ENCODE measurements around the gene DDX6. TPM values are rescaled to one million over a fixed set of nuclear protein-coding genes. Genes with fewer than 3 reads are reported as not detected.

The DDX6 gene
- total RNA-seq, 1 experiment from 2014 or later = 155 TPM

DNA sequence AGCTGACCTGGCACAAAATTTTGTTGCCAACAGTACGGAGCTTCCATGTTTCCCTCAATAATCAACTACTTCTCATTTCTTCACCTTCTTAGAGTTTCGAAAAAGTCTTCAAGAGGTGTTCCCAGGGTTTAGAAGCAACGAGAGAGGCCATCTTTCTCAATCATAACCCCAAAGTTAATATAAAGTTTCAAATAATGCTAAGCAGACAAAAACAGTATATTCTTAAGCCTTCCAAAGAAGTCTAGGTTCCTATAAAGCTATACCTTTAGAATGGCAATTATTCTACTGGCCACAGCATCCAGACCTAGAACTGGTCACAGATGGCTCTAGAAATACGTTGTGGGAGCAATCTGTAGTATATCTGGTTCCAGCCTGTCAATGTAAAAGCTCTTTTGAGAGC is 16.9 kb downstream of the DDX6 start:
- H3K4me1 ChIP-seq (ENCODE audit: control insufficient read depth, insufficient read depth, low read length) = no peaks in the 10 kb centered on the region
- ATAC-seq (no peak), DNase-seq (ENCODE audit: low read depth, low spot score) (no peak)
- H3K27ac ChIP-seq (ENCODE audit: low read length) = no peak overlapping the region
- POLR2A ChIA-PET = interaction anchor here (0.6 kb wide), 1 partner anchor 34 kb away, joined by 5 read pairs; no protein-coding TSS in a partner anchor
- TF ChIP-seq SIN3A (IDR thresholded peaks at IDR 0.05; ENCODE audit: borderline replicate concordance, insufficient read depth, low read depth, low read length) (no peak), TCF7L2 (IDR thresholded peaks at IDR 0.05; ENCODE audit: low read depth, low read length) (no peak), POLR2AphosphoS5 (IDR thresholded peaks at IDR 0.05; ENCODE audit: low read depth, low read length) (no peak)
- TF ChIP-seq, protein P1, sequence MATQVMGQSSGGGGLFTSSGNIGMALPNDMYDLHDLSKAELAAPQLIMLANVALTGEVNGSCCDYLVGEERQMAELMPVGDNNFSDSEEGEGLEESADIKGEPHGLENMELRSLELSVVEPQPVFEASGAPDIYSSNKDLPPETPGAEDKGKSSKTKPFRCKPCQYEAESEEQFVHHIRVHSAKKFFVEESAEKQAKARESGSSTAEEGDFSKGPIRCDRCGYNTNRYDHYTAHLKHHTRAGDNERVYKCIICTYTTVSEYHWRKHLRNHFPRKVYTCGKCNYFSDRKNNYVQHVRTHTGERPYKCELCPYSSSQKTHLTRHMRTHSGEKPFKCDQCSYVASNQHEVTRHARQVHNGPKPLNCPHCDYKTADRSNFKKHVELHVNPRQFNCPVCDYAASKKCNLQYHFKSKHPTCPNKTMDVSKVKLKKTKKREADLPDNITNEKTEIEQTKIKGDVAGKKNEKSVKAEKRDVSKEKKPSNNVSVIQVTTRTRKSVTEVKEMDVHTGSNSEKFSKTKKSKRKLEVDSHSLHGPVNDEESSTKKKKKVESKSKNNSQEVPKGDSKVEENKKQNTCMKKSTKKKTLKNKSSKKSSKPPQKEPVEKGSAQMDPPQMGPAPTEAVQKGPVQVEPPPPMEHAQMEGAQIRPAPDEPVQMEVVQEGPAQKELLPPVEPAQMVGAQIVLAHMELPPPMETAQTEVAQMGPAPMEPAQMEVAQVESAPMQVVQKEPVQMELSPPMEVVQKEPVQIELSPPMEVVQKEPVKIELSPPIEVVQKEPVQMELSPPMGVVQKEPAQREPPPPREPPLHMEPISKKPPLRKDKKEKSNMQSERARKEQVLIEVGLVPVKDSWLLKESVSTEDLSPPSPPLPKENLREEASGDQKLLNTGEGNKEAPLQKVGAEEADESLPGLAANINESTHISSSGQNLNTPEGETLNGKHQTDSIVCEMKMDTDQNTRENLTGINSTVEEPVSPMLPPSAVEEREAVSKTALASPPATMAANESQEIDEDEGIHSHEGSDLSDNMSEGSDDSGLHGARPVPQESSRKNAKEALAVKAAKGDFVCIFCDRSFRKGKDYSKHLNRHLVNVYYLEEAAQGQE (IDR thresholded peaks at IDR 0.05; ENCODE audit: insufficient read depth in 1 of 2, low read depth in 2 of 2, low read length in 1 of 2) = no peak
- TF ChIP-seq, protein P2, sequence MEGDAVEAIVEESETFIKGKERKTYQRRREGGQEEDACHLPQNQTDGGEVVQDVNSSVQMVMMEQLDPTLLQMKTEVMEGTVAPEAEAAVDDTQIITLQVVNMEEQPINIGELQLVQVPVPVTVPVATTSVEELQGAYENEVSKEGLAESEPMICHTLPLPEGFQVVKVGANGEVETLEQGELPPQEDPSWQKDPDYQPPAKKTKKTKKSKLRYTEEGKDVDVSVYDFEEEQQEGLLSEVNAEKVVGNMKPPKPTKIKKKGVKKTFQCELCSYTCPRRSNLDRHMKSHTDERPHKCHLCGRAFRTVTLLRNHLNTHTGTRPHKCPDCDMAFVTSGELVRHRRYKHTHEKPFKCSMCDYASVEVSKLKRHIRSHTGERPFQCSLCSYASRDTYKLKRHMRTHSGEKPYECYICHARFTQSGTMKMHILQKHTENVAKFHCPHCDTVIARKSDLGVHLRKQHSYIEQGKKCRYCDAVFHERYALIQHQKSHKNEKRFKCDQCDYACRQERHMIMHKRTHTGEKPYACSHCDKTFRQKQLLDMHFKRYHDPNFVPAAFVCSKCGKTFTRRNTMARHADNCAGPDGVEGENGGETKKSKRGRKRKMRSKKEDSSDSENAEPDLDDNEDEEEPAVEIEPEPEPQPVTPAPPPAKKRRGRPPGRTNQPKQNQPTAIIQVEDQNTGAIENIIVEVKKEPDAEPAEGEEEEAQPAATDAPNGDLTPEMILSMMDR (IDR thresholded peaks at IDR 0.05) = no peak
- H3K36me3 ChIP-seq (ENCODE audit: control insufficient read depth, insufficient read depth, low read length) = peaks cover 52% of the 10 kb centered on the region
- intact Hi-C loops (cut with micrococcal nuclease; ENCODE audit: unreplicated experiment) = no loop called here
- H3K27me3 ChIP-seq (ENCODE audit: control insufficient read depth, insufficient read depth, low read length) = no peaks in the 10 kb centered on the region
- in situ Hi-C loops (cut with HindIII; ENCODE audit: low pct_unique_long_range_greater_than_20kb, low sequenced_read_pairs) = no loop called here
- BruUV-seq (replicated peaks) = no TSS peak
- H3K4me3 ChIP-seq (ENCODE audit: low read depth in 2 of 2, low read length in 2 of 2) = no peak overlapping the region
- CTCF ChIA-PET = interaction anchor here (0.7 kb wide), 2 partner anchors 40 to 156 kb away, joined by 5 to 11 read pairs; no protein-coding TSS in a partner anchor
- H3K9me3 ChIP-seq (ENCODE audit: control insufficient read depth, insufficient read depth, low read depth, low read length) = no peaks in the 10 kb centered on the region

DNA sequence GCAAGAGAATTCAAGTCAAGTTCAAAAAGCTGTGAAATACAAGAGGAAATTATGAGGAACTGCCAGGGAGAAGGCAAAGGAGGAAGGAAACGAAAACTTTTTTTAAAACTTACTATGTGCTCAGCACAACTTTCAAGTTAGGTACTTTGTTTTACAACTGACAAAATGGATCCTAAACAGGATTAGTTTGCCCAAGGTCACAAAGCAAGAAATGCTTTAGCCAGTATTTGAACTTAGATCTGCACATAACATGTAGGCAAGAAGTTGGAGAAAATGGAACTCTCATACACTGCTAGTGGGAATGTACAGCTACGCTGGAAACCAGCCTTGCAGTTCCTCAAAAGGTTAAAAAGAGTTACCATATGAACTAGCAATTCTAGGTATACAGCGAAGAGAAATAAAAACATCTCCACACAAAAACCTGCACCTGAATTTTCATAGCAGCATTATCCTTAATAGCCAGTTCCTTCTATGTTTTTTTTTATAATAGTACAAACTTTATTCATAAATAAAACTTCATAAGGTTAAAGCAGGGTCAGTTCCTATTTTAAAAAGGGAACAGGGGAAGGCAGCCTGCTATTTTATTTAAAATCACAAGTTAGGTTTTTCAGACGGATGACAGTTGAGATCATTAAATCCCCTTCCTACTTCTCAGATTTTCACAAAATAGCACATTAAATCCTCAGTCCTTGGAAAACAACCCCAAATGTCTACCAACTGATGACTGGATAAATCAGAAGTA is 19.2 kb downstream of the DDX6 start:
- CTCF ChIA-PET = no interaction called here

More for the DNA sequence above, 19.2 kb downstream of the DDX6 start:
- Histone ChIP-seq H3K36me3 (ENCODE audit: control insufficient read depth, insufficient read depth, low read length) (peaks cover 38% of the 10 kb centered on the region), H3K4me3 (ENCODE audit: low read depth in 2 of 2, low read length in 2 of 2) (no peak overlapping the region), H3K27me3 (ENCODE audit: control insufficient read depth, insufficient read depth, low read length) (no peaks in the 10 kb centered on the region), H3K4me1 (ENCODE audit: control insufficient read depth, insufficient read depth, low read length) (no peaks in the 10 kb centered on the region), H3K9me3 (ENCODE audit: control insufficient read depth, insufficient read depth, low read depth, low read length) (no peaks in the 10 kb centered on the region), H3K27ac (ENCODE audit: low read length) (no peak overlapping the region)
- BruUV-seq (replicated peaks) = no TSS peak
- ATAC-seq (no peak), DNase-seq (ENCODE audit: low read depth, low spot score) (no peak)
- intact Hi-C loops (cut with micrococcal nuclease; ENCODE audit: unreplicated experiment) = no loop called here
- POLR2A ChIA-PET = no interaction called here
- no peak for TF ChIP-seq POLR2AphosphoS5 (IDR thresholded peaks at IDR 0.05; ENCODE audit: low read depth, low read length)
- no peak for TF ChIP-seq SIN3A (IDR thresholded peaks at IDR 0.05; ENCODE audit: borderline replicate concordance, insufficient read depth, low read depth, low read length)
- TF ChIP-seq, protein P1 (IDR thresholded peaks at IDR 0.05; ENCODE audit: insufficient read depth in 1 of 2, low read depth in 2 of 2, low read length in 1 of 2) = no peak
- no peak for TF ChIP-seq TCF7L2 (IDR thresholded peaks at IDR 0.05; ENCODE audit: low read depth, low read length)
- TF ChIP-seq, protein P2 (IDR thresholded peaks at IDR 0.05) = no peak
- in situ Hi-C loops (cut with HindIII; ENCODE audit: low pct_unique_long_range_greater_than_20kb, low sequenced_read_pairs) = no loop called here
